Vagina (tissue), 2 donors: ENCODE results near the gene TEKTIP1. TPM values are rescaled to one million over a fixed set of nuclear protein-coding genes. Genes with fewer than 3 reads are reported as not detected.
A peak's percentile ranks its signal among the peaks of the same experiment; 100 is the strongest.

Source experiments
- DNase-seq, 2 donors: peaks; one replicate each; pipeline ENCODE4 v3.0.0-alpha.2; 2017; ENCODE audit errors: extremely low spot score in 2 of 2
- H3K27ac ChIP-seq: fragments of 200-600 bp; sonication (generic); one replicate; pipeline ENCODE4 v1.5.1; 2019
- H3K27me3 ChIP-seq: fragments of 200-600 bp; sonication (generic); one replicate; pipeline ENCODE4 v1.5.1; 2019
- H3K36me3 ChIP-seq, 2 donors: fragments of 200-600 bp; sonication (generic); one replicate each; pipeline ENCODE4 v1.5.1; 2017 to 2019
- H3K4me1 ChIP-seq: fragments of 200-600 bp; sonication (generic); one replicate; pipeline ENCODE4 v1.5.1; 2019
- H3K4me3 ChIP-seq, 2 donors: fragments of 200-600 bp; sonication (generic); 1 replicate in 1 of 2; 2 replicates in 1 of 2; pipeline ENCODE4 v1.5.1; 2016 to 2019
- H3K9me3 ChIP-seq: fragments of 200-600 bp; sonication (generic); one replicate; pipeline ENCODE4 v1.5.1; 2019
- CTCF ChIP-seq, 3 experiments: fragments of 450-650 bp in 2 of 3; fragments of 200-600 bp in 1 of 3; sonication (generic) in 1 of 3; IDR thresholded peaks; one replicate each; pipeline ENCODE4 v1.5.1; 2017 to 2019; ENCODE audit warnings: antibody characterized with exemption in 3 of 3, mild to moderate bottlenecking in 2 of 3, moderate library complexity in 2 of 3
- POLR2A ChIP-seq, 2 donors: fragments of 450-650 bp; IDR thresholded peaks; one replicate each; pipeline ENCODE4 v1.6.1; 2017; ENCODE audit warnings: antibody characterized with exemption in 2 of 2, mild to moderate bottlenecking in 2 of 2, moderate library complexity in 2 of 2
- POLR2AphosphoS5 ChIP-seq, 2 donors: sonication (generic); formaldehyde crosslinking; IDR thresholded peaks; one replicate each; pipeline ENCODE4 v1.9.0; 2017; ENCODE audit warnings: antibody characterized with exemption in 2 of 2, mild to moderate bottlenecking in 2 of 2, low read depth in 1 of 2; ENCODE audit not compliant: insufficient read depth in 1 of 2
- intact Hi-C: fragments of 100-400 bp; cut with DNase I; formaldehyde crosslinking; loops from one replicate; pipeline ENCODE4 v1.15.1; 2023
- total RNA-seq: library from RNA; depleted of rRNA; stranded (reverse); fragments of >200 nt; gene quantifications from one replicate; pipeline ENCODE4 v1.2.3, GENCODE V29; 2016

TEKTIP1 gene
- total RNA-seq, 1 donor from 2014 or later: not detected

- DNase-seq: no peak
- no peak overlapping the region for H3K27ac ChIP-seq
- H3K4me3 ChIP-seq: no peak overlapping the region
- peaks cover 0 to 50% of the 10 kb centered on the region in 2 donors for H3K36me3 ChIP-seq
- intact Hi-C loops: no loop called here
- peaks cover 11% of the 10 kb centered on the region for H3K4me1 ChIP-seq
- no peaks in the 10 kb centered on the region for H3K27me3 ChIP-seq
- TF ChIP-seq POLR2A (IDR thresholded peaks at IDR 0.05): no peak
- no peak for TF ChIP-seq CTCF (IDR thresholded peaks at IDR 0.05)
- TF ChIP-seq POLR2AphosphoS5 (IDR thresholded peaks at IDR 0.05; ENCODE audit: insufficient read depth in 1 of 2, low read depth in 1 of 2): no peak
- no peaks in the 10 kb centered on the region for H3K9me3 ChIP-seq
Measured at GRCh38 chr19:3535563-3535965, 3.4 kb upstream of the TEKTIP1 start.

- Histone ChIP-seq H3K27me3 (no peaks in the 10 kb centered on the region), H3K9me3 (no peaks in the 10 kb centered on the region), H3K4me3 (no peak overlapping the region), H3K4me1 (peaks cover 11% of the 10 kb centered on the region), H3K27ac (no peak overlapping the region), H3K36me3 (peaks cover 0 to 46% of the 10 kb centered on the region in 2 donors)
- TF ChIP-seq POLR2A (IDR thresholded peaks at IDR 0.05) (no peak), POLR2AphosphoS5 (IDR thresholded peaks at IDR 0.05; ENCODE audit: insufficient read depth in 1 of 2, low read depth in 1 of 2) (no peak), CTCF (IDR thresholded peaks at IDR 0.05) (no peak)
- no peak for DNase-seq
- intact Hi-C loops: no loop called here
Measured at GRCh38 chr19:3535981-3536380, 3.0 kb upstream of the TEKTIP1 start.

GRCh38 chr19:3536429-3537100 is 2.4 kb upstream of the TEKTIP1 start:
- Histone ChIP-seq H3K27me3 (no peaks in the 10 kb centered on the region), H3K4me1 (peaks cover 11% of the 10 kb centered on the region), H3K27ac (peak overlapping the region; percentile 17), H3K9me3 (no peaks in the 10 kb centered on the region), H3K36me3 (peaks cover 0 to 40% of the 10 kb centered on the region in 2 donors), H3K4me3 (no peak overlapping the region)
- TF ChIP-seq CTCF (IDR thresholded peaks at IDR 0.05): no peak
- no peak for TF ChIP-seq POLR2AphosphoS5 (IDR thresholded peaks at IDR 0.05; ENCODE audit: insufficient read depth in 1 of 2, low read depth in 1 of 2)
- no peak for TF ChIP-seq POLR2A (IDR thresholded peaks at IDR 0.05)
- intact Hi-C loops: no loop called here
- no peak for DNase-seq

GRCh38 chr19:3537101-3537437 is 1.9 kb upstream of the TEKTIP1 start:
- peak overlapping the region; percentile 17 for H3K27ac ChIP-seq
- TF ChIP-seq POLR2AphosphoS5 (IDR thresholded peaks at IDR 0.05; ENCODE audit: insufficient read depth in 1 of 2, low read depth in 1 of 2): no peak
- no peak for TF ChIP-seq POLR2A (IDR thresholded peaks at IDR 0.05)
- no peak for TF ChIP-seq CTCF (IDR thresholded peaks at IDR 0.05)
- H3K9me3 ChIP-seq: no peaks in the 10 kb centered on the region
- intact Hi-C loops: no loop called here
- H3K36me3 ChIP-seq: peaks cover 0 to 37% of the 10 kb centered on the region in 2 donors
- DNase-seq: no peak
- H3K4me3 ChIP-seq: no peak overlapping the region
- peaks cover 11% of the 10 kb centered on the region for H3K4me1 ChIP-seq
- H3K27me3 ChIP-seq: no peaks in the 10 kb centered on the region

- intact Hi-C loops: no loop called here
Measured at GRCh38 chr19:3537438-3538240, 1.3 kb upstream of the TEKTIP1 start.

More at GRCh38 chr19:3537438-3538240, 1.3 kb upstream of the TEKTIP1 start:
- peaks cover 11% of the 10 kb centered on the region for H3K4me1 ChIP-seq
- H3K36me3 ChIP-seq: peaks cover 0 to 31% of the 10 kb centered on the region in 2 donors
- DNase-seq: no peak
- peak overlapping the region; percentile 17 for H3K27ac ChIP-seq
- H3K9me3 ChIP-seq: no peaks in the 10 kb centered on the region
- TF ChIP-seq POLR2AphosphoS5 (IDR thresholded peaks at IDR 0.05; ENCODE audit: insufficient read depth in 1 of 2, low read depth in 1 of 2): no peak
- no peak for TF ChIP-seq POLR2A (IDR thresholded peaks at IDR 0.05)
- TF ChIP-seq CTCF (IDR thresholded peaks at IDR 0.05): no peak
- H3K27me3 ChIP-seq: no peaks in the 10 kb centered on the region
- no peak overlapping the region for H3K4me3 ChIP-seq
